Stomach (tissue), 9 donors: ENCODE data around the gene FADS3. TPM values are rescaled to one million over a fixed set of nuclear protein-coding genes. Genes with fewer than 3 reads are reported as not detected.

Source experiments
- DNase-seq, 2 donors: peaks; one replicate each; pipeline versions ENCODE4 v3.0.0 to v3.0.0-alpha.2; 2013 to 2019
- H3K27ac ChIP-seq, 5 donors: fragments of 200-600 bp in 4 of 5; sonication (generic) in 4 of 5; one replicate each; pipeline ENCODE4 v1.5.1; 2013 to 2019; ENCODE audit warnings: mild to moderate bottlenecking in 1 of 5, moderate library complexity in 1 of 5
- H3K27me3 ChIP-seq, 3 donors: fragments of 200-600 bp; sonication (generic); one replicate each; pipeline ENCODE4 v1.5.1; 2017 to 2019; ENCODE audit warnings: mixed run types in 1 of 3
- H3K36me3 ChIP-seq, 4 donors: fragments of 200-600 bp; sonication (generic); 1 replicate in 3 of 4; 2 replicates in 1 of 4; pipeline ENCODE4 v1.5.1; 2016 to 2019
- H3K4me1 ChIP-seq, 4 donors: fragments of 200-600 bp; sonication (generic); one replicate each; pipeline ENCODE4 v1.5.1; 2016 to 2019
- H3K4me3 ChIP-seq, 4 donors: fragments of 200-600 bp; sonication (generic) in 3 of 4; one replicate each; pipeline ENCODE4 v1.5.1; 2016 to 2019; ENCODE audit warnings: mild to moderate bottlenecking in 1 of 4
- H3K9me3 ChIP-seq, 4 donors: fragments of 200-600 bp; sonication (generic); one replicate each; pipeline ENCODE4 v1.5.1; 2016 to 2019
- EP300 ChIP-seq: sonication (generic); formaldehyde crosslinking; IDR thresholded peaks from one replicate; pipeline ENCODE4 v1.6.1; 2017; ENCODE audit warnings: antibody characterized with exemption
- POLR2A ChIP-seq, 4 donors: fragments of 450-650 bp; IDR thresholded peaks; one replicate each; pipeline ENCODE4 v1.6.1; 2016; ENCODE audit warnings: antibody characterized with exemption in 4 of 4, control low read depth in 2 of 4, mild to moderate bottlenecking in 1 of 4, moderate library complexity in 1 of 4
- POLR2AphosphoS5 ChIP-seq, 3 donors: sonication (generic); formaldehyde crosslinking; IDR thresholded peaks; one replicate each; pipeline ENCODE4 v1.6.1; 2016; ENCODE audit warnings: antibody characterized with exemption in 3 of 3
- WGBS, 5 donors: extraction: QIAGEN DNeasy Blood & Tissue Kit in 3 of 5; methylation state at CpG; one replicate each; pipeline versions ENCODE4 v1.1.5 to v1.1.7; 2013 to 2018; 5-methylcytosine and 5-hydroxymethylcytosine counted together
- intact Hi-C: fragments of 100-400 bp; cut with DNase I; formaldehyde crosslinking; loops from one replicate; pipeline ENCODE4 v1.15.1; 2023; ENCODE audit warnings: low total_unique reads
- polyA plus RNA-seq, 3 donors: library from polyadenylated mRNA; stranded (reverse); fragments of 200-250 nt; gene quantifications; one replicate each; pipeline ENCODE4 v1.2.3, GENCODE V29; 2013
- total RNA-seq, 5 donors: library from RNA; depleted of rRNA; stranded (reverse); fragments of >200 nt; gene quantifications; one replicate each; pipeline versions ENCODE4 v1.1.0 to v1.2.3, GENCODE V29; 2014 to 2016
- TF ChIP-seq, protein P1 (sequence below), 7 experiments: fragments of 450-650 bp in 4 of 7; fragments of 200-600 bp in 3 of 7; sonication (generic) in 3 of 7; IDR thresholded peaks; one replicate each; pipeline ENCODE4 v1.5.1; 2016 to 2019; ENCODE audit warnings: antibody characterized with exemption in 7 of 7, control low read depth in 2 of 7, mild to moderate bottlenecking in 1 of 7
- donor health status: healthy with polysubstance abuse.
- donor health status: Bipolar disorder and iron deficiency.
- donor health status: healthy.

Gene FADS3
- total and polyA plus RNA-seq, 8 donors = 2.6 to 140 (median 17.5) TPM

DNA sequence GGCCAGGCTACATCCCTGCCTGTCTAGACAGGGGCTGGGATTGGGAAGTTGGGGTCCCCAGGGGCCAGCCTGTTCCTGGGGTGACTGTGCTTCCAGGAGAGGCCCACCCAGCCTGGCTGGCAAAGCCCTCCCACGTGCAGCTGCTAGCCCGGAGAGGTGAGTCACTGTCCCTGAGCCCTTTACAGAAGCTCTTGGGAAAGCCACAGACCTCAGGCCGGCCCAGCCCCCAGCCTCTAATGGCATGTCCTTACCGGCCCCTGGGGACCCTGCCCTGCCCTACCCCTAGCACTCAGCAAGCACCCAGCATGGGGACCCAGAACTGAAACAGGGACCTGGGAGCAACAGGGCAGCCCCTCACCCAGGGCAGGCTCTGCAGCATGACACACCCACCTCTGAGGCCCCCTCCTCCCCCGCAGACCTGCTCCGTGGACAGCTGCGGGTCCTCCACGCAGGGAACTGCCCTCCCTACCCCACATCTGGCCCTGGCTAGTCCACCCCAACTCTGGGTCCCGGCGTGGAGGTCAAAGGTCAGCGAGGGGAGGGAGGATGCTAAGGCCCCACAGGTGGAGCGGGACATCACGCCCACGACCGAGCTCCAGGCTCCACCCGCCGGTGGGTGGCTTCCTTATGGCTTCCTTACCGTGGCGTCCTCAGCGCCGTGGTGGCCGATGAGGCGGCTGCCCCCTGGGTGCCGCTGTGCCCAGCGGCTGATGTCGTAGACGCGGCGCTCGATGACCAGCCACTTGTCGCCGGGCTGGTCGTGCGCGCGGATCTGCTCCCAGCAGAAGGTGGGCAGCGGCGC lies 615 bp downstream of the FADS3 start:
- 0 to 4% (median 2%) methylated on average over 2 to 38 of the region's 38 CpGs for WGBS, 5 donors
- DNase-seq = peak in 1 of 2 donors; percentile 72
- intact Hi-C loops = loop anchor here (10.0 kb wide), 1 partner anchor 86 kb away; no protein-coding TSS in a partner anchor
- H3K27me3 ChIP-seq = no peaks in the 10 kb centered on the region
- peak overlapping the region; percentile 71 to 91 (median 82) for H3K4me3 ChIP-seq
- peaks cover 15 to 38% (median 32%) of the 10 kb centered on the region in 4 donors for H3K4me1 ChIP-seq
- peak overlapping the region; percentile 70 to 93 (median 86) for H3K27ac ChIP-seq
- H3K9me3 ChIP-seq = no peaks in the 10 kb centered on the region
- no peaks in the 10 kb centered on the region for H3K36me3 ChIP-seq
- TF ChIP-seq POLR2AphosphoS5 (IDR thresholded peaks at IDR 0.05) (peak in 1 of 3 donors; percentile 9), POLR2A (IDR thresholded peaks at IDR 0.05) (no peak), EP300 (no peak)
- TF ChIP-seq, protein P1, sequence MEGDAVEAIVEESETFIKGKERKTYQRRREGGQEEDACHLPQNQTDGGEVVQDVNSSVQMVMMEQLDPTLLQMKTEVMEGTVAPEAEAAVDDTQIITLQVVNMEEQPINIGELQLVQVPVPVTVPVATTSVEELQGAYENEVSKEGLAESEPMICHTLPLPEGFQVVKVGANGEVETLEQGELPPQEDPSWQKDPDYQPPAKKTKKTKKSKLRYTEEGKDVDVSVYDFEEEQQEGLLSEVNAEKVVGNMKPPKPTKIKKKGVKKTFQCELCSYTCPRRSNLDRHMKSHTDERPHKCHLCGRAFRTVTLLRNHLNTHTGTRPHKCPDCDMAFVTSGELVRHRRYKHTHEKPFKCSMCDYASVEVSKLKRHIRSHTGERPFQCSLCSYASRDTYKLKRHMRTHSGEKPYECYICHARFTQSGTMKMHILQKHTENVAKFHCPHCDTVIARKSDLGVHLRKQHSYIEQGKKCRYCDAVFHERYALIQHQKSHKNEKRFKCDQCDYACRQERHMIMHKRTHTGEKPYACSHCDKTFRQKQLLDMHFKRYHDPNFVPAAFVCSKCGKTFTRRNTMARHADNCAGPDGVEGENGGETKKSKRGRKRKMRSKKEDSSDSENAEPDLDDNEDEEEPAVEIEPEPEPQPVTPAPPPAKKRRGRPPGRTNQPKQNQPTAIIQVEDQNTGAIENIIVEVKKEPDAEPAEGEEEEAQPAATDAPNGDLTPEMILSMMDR (IDR thresholded peaks at IDR 0.05) = no peak

DNA sequence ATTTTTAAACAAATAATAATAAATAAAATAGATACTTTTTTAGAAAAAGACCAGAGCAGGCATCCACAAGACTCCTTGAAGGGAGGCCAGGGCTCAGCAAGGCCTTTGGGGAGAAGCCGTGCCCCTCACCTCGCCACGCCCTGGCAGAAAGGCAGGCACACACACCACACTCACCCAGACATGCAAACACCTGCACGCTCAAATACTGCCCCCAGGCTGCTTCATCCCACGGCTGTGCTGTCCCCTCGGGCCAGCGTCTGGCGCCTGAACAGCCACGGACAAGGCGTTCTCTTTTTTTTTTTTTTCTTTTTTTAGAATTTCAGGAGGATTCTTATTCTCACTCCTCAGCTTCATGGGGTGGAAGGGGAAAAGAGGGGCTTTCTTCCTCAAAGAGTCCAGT lies 1.5 kb downstream of the FADS3 start:
- DNase-seq = no peak
- H3K36me3 ChIP-seq = no peaks in the 10 kb centered on the region
- TF ChIP-seq POLR2A (IDR thresholded peaks at IDR 0.05) (no peak), POLR2AphosphoS5 (IDR thresholded peaks at IDR 0.05) (no peak), EP300 (no peak)
- TF ChIP-seq, protein P1 (IDR thresholded peaks at IDR 0.05) = no peak
- H3K9me3 ChIP-seq = no peaks in the 10 kb centered on the region
- WGBS, 5 donors = 86 to 98% (median 88%) methylated on average over 10 of the region's 10 CpGs
- H3K4me1 ChIP-seq = peaks cover 15 to 38% (median 32%) of the 10 kb centered on the region in 4 donors
- H3K4me3 ChIP-seq = peak overlapping the region in 2 of 4 donors; percentile 74 to 89
- H3K27me3 ChIP-seq = no peaks in the 10 kb centered on the region
- intact Hi-C loops = loop anchor here (10.0 kb wide), 1 partner anchor 85 kb away; no protein-coding TSS in a partner anchor
- H3K27ac ChIP-seq = peak overlapping the region in 4 of 5 donors; percentile 83 to 93 (median 86)

DNA sequence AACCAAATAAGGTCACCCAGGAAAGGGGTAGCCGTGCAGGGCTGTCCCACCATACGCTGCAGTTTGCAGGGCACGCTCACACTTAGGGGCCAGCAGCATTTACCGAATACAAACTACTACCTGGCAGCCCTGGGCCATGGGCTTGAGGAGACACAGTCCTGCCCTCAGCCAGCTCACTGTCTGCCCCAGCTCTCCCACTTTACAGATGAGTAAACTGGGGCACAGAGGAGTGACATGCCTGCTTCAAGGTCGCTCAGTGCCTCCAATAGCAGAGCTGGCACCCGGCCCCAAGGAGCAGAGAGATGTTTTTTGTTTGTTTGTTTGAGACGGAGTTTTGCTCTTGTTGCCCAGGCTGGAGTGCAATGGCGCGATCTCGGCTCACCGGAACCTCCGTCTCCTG lies 2.8 kb downstream of the FADS3 start:
- intact Hi-C loops = no loop called here
- TF ChIP-seq EP300 = no peak
- no peak for TF ChIP-seq POLR2AphosphoS5 (IDR thresholded peaks at IDR 0.05)
- TF ChIP-seq, protein P1 (IDR thresholded peaks at IDR 0.05) = no peak
- TF ChIP-seq POLR2A (IDR thresholded peaks at IDR 0.05) = no peak

DNA sequence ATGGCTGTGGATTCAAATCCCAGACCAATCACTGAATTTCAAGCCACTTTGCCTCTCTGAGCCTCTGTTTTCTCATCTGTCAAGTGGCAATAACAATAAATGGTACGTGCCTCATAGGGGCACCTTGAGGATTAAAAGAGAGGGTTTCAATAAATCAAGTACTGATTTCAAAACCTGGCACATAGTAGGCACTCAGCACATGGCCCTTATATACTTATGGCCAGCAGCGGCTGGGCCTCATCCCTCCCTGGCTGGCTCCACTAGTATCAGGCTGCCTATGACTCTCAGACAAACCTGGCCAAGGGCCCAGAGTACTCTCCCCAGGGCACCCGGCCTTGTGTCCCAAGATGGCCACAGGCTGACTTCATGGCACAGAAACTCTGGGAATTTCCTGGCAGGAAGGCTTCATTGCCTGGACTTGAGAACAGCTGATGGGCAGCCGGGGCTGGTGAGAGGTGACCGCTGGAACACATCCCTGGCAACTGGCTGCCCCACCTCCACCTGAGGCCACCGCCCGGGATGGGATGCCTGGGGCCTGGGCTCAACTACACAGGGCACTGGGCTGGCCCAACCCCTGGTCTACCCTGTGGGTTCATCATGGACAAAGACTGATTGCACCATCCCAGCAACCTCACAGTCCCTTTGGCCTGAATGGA lies 3.4 kb downstream of the FADS3 start:
- Histone ChIP-seq H3K9me3 (no peaks in the 10 kb centered on the region), H3K36me3 (no peaks in the 10 kb centered on the region), H3K4me3 (no peak overlapping the region), H3K27me3 (no peaks in the 10 kb centered on the region), H3K27ac (peak overlapping the region; percentile 3 to 93 (median 68)), H3K4me1 (peaks cover 15 to 38% (median 32%) of the 10 kb centered on the region in 4 donors)
- intact Hi-C loops = no loop called here
- 44 to 83% (median 80%) methylated on average over 3 to 7 of the region's 7 CpGs for WGBS, 5 donors
- DNase-seq = peak in 1 of 2 donors; percentile 54
- TF ChIP-seq POLR2A (IDR thresholded peaks at IDR 0.05) (no peak), POLR2AphosphoS5 (IDR thresholded peaks at IDR 0.05) (peak; percentile 49 to 56 (median 50)), EP300 (peak; percentile 60)
- TF ChIP-seq, protein P1 (IDR thresholded peaks at IDR 0.05) = no peak

More for the DNA sequence above, 2.8 kb downstream of the FADS3 start:
- WGBS, 5 donors = 90 to 96% (median 94%) methylated on average over 10 to 12 of the region's 12 CpGs
- H3K27me3 ChIP-seq = no peaks in the 10 kb centered on the region
- peaks cover 15 to 38% (median 32%) of the 10 kb centered on the region in 4 donors for H3K4me1 ChIP-seq
- DNase-seq = no peak
- no peaks in the 10 kb centered on the region for H3K36me3 ChIP-seq
- H3K27ac ChIP-seq = peak overlapping the region in 4 of 5 donors; percentile 58 to 93 (median 72)
- H3K9me3 ChIP-seq = no peaks in the 10 kb centered on the region
- H3K4me3 ChIP-seq = no peak overlapping the region
